HepG2 (cell line): ENCODE results near the gene ATP2C2. TPM values are rescaled to one million over a fixed set of nuclear protein-coding genes. Genes with fewer than 3 reads are reported as not detected.

Experiments
- BORCS8-MEF2B ChIP-seq: sonication (generic); formaldehyde crosslinking; IDR thresholded peaks from 2 replicates; pipeline ENCODE4 v1.8.0; 2022; ENCODE audit warnings: mild to moderate bottlenecking, missing genetic modification reagents
- CEBPB ChIP-seq: IDR thresholded peaks from 2 replicates; pipeline ENCODE4 v1.6.1; 2011; ENCODE audit warnings: low read depth, low read length, improper control_type of control experiment, borderline replicate concordance
- ESRRA ChIP-seq: sonication (generic); formaldehyde crosslinking; IDR thresholded peaks from 2 replicates; pipeline ENCODE4 v1.5.1; 2020; ENCODE audit warnings: mild to moderate bottlenecking, low read depth, missing genetic modification reagents
- HHEX ChIP-seq: IDR thresholded peaks from 2 replicates; pipeline ENCODE4 v1.6.1; 2016; ENCODE audit warnings: control low read depth
- LCORL ChIP-seq, 2 experiments: fragments of 450-650 bp in 1 of 2; sonication (generic) in 1 of 2; formaldehyde crosslinking in 1 of 2; IDR thresholded peaks; 2 replicates each; pipeline versions ENCODE4 v1.5.0 to v1.6.1; 2017 to 2020; ENCODE audit warnings: antibody characterized with exemption in 1 of 2, missing genetic modification reagents in 1 of 2
- RFX3 ChIP-seq: IDR thresholded peaks from 2 replicates; pipeline ENCODE4 v1.6.1; 2016; ENCODE audit warnings: missing biosample characterization, missing genetic modification reagents
- SOX6 ChIP-seq, 2 experiments: fragments of 450-650 bp in 1 of 2; sonication (generic) in 1 of 2; formaldehyde crosslinking in 1 of 2; IDR thresholded peaks; 2 replicates each; pipeline versions ENCODE4 v1.4.0 to v1.6.1; 2017 to 2020; ENCODE audit warnings: antibody characterized with exemption in 1 of 2, mild to moderate bottlenecking in 1 of 2, missing genetic modification reagents in 1 of 2
- TMF1 ChIP-seq: sonication (generic); formaldehyde crosslinking; IDR thresholded peaks from 2 replicates; pipeline ENCODE4 v1.8.1; 2022; ENCODE audit warnings: low read depth, missing genetic modification reagents
- YEATS2 ChIP-seq: sonication (generic); formaldehyde crosslinking; IDR thresholded peaks from 2 replicates; pipeline ENCODE4 v1.4.0; 2020; ENCODE audit warnings: missing genetic modification reagents, borderline replicate concordance
- ZNF230 ChIP-seq: sonication (generic); formaldehyde crosslinking; IDR thresholded peaks from 2 replicates; pipeline ENCODE4 v1.4.0; 2020; ENCODE audit warnings: mild to moderate bottlenecking, missing genetic modification reagents
- ZNF335 ChIP-seq: sonication (generic); formaldehyde crosslinking; IDR thresholded peaks from 2 replicates; pipeline ENCODE4 v1.4.0; 2020; ENCODE audit warnings: missing genetic modification reagents
- ZNF382 ChIP-seq: sonication (generic); formaldehyde crosslinking; IDR thresholded peaks from 2 replicates; pipeline ENCODE4 v1.5.0; 2020; ENCODE audit warnings: missing genetic modification reagents, mild to moderate bottlenecking, borderline replicate concordance
- ZNF484 ChIP-seq: sonication (generic); formaldehyde crosslinking; IDR thresholded peaks from 2 replicates; pipeline ENCODE4 v1.5.1; 2020; ENCODE audit warnings: mild to moderate bottlenecking, low read depth, missing genetic modification reagents, borderline replicate concordance
- polyA plus RNA-seq, 8 experiments: library from polyadenylated mRNA; depleted of rRNA in 3 of 8; stranded (reverse) in 7 of 8; unstranded in 1 of 8; fragments of >200 nt; fragmentation: Illumina TruSeq in 4 of 8; extraction: Trizol in 4 of 8; gene quantifications; 2 replicates each; pipeline versions ENCODE4 v1.2.1 to v1.2.3, GENCODE V29; 2011 to 2016; ENCODE audit warnings: low read depth in 4 of 8, missing spikeins in 1 of 8, mixed read lengths in 1 of 8; ENCODE audit not compliant: insufficient read depth in 1 of 8
- total RNA-seq, 5 experiments: library from RNA; depleted of rRNA; stranded (reverse); fragments of >200 nt; fragmentation: Illumina TruSeq; extraction: Trizol; gene quantifications; 2 replicates each; pipeline ENCODE4 v1.2.3, GENCODE V29; 2016; ENCODE audit warnings: low read depth in 1 of 5
- TF ChIP-seq, protein P1 (sequence below): sonication (generic); formaldehyde crosslinking; IDR thresholded peaks from 2 replicates; pipeline ENCODE4 v1.8.0; 2022; ENCODE audit warnings: mild to moderate bottlenecking, missing genetic modification reagents
- TF ChIP-seq, protein P2 (sequence below): sonication (generic); IDR thresholded peaks from 2 replicates; pipeline ENCODE4 v1.6.1; 2016; ENCODE audit warnings: low read depth, borderline replicate concordance
- TF ChIP-seq, protein P3 (sequence below): fragments of 450-650 bp; IDR thresholded peaks from 2 replicates; pipeline ENCODE4 v1.6.1; 2017; ENCODE audit warnings: mild to moderate bottlenecking
- TF ChIP-seq, protein P4 (sequence below): sonication (generic); formaldehyde crosslinking; IDR thresholded peaks from 2 replicates; pipeline ENCODE4 v1.4.0; 2020; ENCODE audit warnings: missing genetic modification reagents, borderline replicate concordance
- TF ChIP-seq, protein P5 (sequence below): sonication (generic); formaldehyde crosslinking; IDR thresholded peaks from 2 replicates; pipeline ENCODE4 v1.5.1; 2020; ENCODE audit warnings: missing genetic modification reagents, mild to moderate bottlenecking, borderline replicate concordance

ATP2C2 gene
- total and polyA plus RNA-seq, 2 of the 13 experiments (the other 11 are each of a cell fraction or from before 2014, with no cell fraction given), result 0.07 TPM; not detected in 1

DNA sequence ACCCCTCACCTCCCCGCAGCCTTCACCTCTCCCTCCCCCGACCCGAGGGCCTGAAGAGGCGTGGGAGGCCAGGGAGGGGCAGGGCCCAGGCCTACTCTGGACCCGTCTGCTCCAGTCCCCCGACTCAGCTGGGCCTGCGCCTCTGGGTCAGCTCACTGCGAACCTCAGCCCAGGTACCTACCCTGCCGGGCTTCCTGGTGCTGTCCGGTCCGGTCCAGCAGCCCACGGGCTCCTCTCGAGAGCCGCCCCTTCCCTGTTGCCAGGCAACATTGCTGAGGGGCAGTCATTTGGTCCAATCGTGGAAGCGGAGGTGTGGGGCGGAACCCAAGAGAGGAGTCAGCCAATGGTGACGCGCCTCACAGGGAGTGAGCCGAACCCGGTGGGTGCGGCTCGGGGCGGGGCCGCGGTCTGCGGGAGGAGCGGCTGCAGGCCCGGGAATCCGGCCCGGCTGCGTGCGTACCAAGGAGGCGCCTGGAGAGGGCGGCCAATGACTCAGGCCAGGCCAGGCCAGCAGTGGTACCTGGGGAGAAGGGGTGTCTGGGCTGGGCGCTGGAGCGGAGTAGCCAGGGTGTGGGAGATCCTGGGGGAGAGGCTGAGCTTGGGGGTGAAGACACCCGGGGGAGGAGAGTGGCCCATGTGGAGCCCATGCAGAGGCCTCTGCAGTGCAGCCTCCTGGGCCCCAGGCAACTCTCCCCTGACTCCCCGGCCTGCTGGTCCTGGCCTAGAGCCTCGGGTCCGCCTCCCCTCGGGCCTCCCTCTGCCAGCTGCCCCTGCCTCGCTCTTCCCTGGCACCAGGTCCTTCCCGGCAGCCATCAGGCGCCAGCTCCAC is 136.3 kb downstream of the ATP2C2 start, which contains the start of gene MEAK7 (continued):
- TF ChIP-seq, protein P1, sequence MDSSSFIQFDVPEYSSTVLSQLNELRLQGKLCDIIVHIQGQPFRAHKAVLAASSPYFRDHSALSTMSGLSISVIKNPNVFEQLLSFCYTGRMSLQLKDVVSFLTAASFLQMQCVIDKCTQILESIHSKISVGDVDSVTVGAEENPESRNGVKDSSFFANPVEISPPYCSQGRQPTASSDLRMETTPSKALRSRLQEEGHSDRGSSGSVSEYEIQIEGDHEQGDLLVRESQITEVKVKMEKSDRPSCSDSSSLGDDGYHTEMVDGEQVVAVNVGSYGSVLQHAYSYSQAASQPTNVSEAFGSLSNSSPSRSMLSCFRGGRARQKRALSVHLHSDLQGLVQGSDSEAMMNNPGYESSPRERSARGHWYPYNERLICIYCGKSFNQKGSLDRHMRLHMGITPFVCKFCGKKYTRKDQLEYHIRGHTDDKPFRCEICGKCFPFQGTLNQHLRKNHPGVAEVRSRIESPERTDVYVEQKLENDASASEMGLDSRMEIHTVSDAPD (CRISPR knock-in tag), result 0 out of 2 replicates have a peak, but pooled peaks have one; percentile 33
- TF ChIP-seq YEATS2 (CRISPR knock-in tag) (peak; percentile 79), ZNF484 (CRISPR knock-in tag) (no peak), ZNF230 (peak; percentile 82; the same call in 1 of the 2 replicates), BORCS8-MEF2B (peak; percentile 79; the same call in 1 of the 2 replicates), ZNF335 (0 out of 2 replicates have a peak, but pooled peaks have one; percentile 33), ZNF382 (CRISPR knock-in tag) (no peak), ESRRA (peak; percentile 45; the same call in 1 of the 2 replicates), RFX3 (CRISPR knock-in tag) (peak; percentile 99), SOX6 (IDR thresholded peaks at IDR 0.05) (no peak), SOX6 (CRISPR knock-in tag; IDR thresholded peaks at IDR 0.05) (peak; percentile 52), TMF1 (CRISPR knock-in tag) (peak; percentile 83; the same call in 1 of the 2 replicates), CEBPB (no peak), HHEX (CRISPR knock-in tag) (no peak), LCORL (IDR thresholded peaks at IDR 0.05) (0 out of 2 replicates have a peak, but pooled peaks have one; percentile 44), LCORL (CRISPR knock-in tag; IDR thresholded peaks at IDR 0.05) (peak; percentile 13; the same call in 1 of the 2 replicates)
- TF ChIP-seq, protein P2, sequence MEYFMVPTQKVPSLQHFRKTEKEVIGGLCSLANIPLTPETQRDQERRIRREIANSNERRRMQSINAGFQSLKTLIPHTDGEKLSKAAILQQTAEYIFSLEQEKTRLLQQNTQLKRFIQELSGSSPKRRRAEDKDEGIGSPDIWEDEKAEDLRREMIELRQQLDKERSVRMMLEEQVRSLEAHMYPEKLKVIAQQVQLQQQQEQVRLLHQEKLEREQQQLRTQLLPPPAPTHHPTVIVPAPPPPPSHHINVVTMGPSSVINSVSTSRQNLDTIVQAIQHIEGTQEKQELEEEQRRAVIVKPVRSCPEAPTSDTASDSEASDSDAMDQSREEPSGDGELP, result peak; percentile 25; the same call in 1 of the 2 replicates
- TF ChIP-seq, protein P3, sequence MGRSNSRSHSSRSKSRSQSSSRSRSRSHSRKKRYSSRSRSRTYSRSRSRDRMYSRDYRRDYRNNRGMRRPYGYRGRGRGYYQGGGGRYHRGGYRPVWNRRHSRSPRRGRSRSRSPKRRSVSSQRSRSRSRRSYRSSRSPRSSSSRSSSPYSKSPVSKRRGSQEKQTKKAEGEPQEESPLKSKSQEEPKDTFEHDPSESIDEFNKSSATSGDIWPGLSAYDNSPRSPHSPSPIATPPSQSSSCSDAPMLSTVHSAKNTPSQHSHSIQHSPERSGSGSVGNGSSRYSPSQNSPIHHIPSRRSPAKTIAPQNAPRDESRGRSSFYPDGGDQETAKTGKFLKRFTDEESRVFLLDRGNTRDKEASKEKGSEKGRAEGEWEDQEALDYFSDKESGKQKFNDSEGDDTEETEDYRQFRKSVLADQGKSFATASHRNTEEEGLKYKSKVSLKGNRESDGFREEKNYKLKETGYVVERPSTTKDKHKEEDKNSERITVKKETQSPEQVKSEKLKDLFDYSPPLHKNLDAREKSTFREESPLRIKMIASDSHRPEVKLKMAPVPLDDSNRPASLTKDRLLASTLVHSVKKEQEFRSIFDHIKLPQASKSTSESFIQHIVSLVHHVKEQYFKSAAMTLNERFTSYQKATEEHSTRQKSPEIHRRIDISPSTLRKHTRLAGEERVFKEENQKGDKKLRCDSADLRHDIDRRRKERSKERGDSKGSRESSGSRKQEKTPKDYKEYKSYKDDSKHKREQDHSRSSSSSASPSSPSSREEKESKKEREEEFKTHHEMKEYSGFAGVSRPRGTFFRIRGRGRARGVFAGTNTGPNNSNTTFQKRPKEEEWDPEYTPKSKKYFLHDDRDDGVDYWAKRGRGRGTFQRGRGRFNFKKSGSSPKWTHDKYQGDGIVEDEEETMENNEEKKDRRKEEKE, result no peak
- TF ChIP-seq, protein P4, sequence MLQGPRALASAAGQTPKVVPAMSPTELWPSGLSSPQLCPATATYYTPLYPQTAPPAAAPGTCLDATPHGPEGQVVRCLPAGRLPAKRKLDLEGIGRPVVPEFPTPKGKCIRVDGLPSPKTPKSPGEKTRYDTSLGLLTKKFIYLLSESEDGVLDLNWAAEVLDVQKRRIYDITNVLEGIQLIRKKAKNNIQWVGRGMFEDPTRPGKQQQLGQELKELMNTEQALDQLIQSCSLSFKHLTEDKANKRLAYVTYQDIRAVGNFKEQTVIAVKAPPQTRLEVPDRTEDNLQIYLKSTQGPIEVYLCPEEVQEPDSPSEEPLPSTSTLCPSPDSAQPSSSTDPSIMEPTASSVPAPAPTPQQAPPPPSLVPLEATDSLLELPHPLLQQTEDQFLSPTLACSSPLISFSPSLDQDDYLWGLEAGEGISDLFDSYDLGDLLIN (CRISPR knock-in tag), result no peak
- TF ChIP-seq, protein P5, sequence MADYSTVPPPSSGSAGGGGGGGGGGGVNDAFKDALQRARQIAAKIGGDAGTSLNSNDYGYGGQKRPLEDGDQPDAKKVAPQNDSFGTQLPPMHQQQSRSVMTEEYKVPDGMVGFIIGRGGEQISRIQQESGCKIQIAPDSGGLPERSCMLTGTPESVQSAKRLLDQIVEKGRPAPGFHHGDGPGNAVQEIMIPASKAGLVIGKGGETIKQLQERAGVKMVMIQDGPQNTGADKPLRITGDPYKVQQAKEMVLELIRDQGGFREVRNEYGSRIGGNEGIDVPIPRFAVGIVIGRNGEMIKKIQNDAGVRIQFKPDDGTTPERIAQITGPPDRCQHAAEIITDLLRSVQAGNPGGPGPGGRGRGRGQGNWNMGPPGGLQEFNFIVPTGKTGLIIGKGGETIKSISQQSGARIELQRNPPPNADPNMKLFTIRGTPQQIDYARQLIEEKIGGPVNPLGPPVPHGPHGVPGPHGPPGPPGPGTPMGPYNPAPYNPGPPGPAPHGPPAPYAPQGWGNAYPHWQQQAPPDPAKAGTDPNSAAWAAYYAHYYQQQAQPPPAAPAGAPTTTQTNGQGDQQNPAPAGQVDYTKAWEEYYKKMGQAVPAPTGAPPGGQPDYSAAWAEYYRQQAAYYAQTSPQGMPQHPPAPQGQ, result no peak
